GM21825 (cell line): ENCODE data around the gene CTDSPL.

Source experiments
- ATAC-seq: cut with Tn5 transposase; IDR thresholded peaks from one replicate; pipeline ENCODE4 v1.9.1; 2021; ENCODE audit warnings: mild to moderate bottlenecking, moderate library complexity; ENCODE audit not compliant: unreplicated experiment

CTDSPL gene

DNA sequence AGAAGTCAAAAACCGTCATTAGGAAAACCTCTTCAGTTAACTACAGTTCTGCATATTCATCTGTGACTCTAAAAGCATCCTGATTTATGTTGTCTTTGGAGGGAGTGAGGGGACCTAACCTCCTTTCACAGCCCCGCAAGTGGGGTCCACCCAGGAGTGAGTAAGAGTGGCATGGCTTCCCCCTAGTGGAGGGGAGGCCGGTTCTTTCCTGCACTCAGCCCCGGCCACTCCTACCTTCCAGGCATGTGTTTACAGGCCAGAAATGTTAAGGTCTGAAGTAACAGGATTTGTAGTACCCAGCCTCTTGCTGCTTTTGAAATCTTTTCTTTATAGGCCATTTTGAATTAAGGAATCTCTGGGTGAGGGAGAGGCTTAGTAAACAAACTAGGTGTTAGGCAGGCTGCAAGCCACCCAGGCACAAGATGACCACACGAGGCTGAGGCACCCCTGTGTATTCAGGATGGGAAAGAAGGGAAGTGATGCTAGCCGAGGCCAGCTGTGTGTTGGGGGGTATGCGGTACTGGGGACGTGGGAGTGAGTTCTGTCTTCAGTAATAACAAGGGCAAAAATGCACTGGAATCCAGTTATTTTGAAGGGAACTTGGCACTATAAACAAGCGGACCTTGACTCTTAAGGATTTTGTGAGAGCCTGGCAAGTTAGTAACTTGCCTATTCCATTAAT lies 50.5 kb downstream of the CTDSPL start:
- no peak for ATAC-seq

DNA sequence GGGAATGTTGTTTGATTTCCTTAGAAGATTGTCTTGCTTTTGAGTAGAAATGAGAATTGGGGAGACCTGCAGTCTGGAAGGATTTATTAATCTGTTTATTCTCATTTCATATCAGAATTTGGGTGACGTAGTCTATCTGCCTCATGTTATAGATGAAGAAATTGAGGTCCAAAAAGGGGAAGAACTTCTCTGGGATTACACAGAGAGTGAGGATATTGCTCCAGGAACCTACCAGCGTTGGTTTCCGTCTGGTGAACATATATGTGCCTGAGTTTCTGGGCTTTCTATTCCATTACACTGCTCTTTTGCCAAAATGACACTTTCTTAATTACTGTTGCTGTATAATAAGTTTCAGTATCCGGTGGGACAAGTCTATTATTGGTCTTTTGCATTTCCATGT lies 51.8 kb downstream of the CTDSPL start:
- no peak for ATAC-seq

DNA sequence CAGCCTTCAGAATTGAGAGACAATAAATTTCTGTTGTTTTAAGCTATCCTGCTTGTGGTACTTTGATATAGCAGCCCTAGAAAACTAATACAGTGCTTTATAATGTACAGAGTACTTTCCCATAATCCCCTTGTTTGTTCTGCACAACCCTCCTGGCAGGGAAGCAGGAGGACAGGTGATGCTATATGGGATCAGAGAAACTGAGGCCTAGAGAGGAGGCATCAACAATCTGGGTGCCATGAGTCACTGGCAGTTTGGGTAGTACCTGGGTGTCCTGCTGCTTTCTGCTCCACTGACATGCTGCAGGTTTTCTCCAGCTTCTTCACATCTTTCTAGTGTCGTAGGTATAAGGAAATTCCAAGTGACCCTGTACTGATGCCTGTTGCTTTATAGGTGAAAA lies 55.0 kb downstream of the CTDSPL start:
- no peak for ATAC-seq

DNA sequence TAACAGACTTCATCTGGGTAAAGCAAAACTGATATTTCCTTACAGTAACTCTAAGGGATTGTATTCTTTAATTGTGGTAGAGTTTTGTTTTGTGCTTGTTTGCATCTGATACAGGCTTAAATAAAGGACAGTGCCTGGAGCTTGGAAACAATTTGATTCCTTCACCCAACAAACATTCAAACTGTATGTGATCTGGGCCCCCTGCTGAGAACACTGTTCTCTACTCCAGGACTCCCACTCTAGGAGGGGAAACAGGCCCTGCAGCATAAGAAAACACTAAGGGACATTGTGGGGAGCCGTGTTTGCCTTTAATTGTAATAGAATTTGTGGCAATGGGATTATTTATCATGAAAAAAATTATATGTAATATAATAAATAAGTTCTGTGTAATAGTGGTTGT lies 56.9 kb downstream of the CTDSPL start:
- ATAC-seq = no peak

DNA sequence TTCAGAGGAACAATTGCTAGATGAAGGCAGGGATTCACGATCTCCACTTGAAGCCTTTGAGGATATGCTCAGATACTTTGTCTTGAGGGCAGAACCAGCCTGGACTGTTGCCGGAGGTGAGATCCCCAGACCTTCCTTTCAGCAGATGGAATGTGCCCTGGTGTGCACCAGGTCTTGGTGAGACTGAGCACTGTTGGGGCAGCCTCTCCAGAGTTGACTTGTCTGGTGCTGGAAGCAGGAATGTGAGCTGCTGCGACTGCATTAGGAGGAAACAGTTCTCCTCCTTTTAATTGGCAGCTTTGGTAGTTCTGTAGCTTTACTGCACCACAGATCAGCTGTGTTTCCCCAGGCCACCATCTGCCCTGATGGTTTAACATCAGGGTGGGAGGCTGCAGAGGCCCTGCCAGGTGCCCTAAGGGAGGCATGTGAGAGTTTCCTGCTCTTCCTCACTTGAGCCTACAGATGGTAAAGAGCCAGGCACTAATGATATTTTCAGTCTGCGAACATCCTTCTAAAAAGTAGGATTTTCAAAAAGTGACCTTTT lies 58.5 kb downstream of the CTDSPL start:
- ATAC-seq = no peak

DNA sequence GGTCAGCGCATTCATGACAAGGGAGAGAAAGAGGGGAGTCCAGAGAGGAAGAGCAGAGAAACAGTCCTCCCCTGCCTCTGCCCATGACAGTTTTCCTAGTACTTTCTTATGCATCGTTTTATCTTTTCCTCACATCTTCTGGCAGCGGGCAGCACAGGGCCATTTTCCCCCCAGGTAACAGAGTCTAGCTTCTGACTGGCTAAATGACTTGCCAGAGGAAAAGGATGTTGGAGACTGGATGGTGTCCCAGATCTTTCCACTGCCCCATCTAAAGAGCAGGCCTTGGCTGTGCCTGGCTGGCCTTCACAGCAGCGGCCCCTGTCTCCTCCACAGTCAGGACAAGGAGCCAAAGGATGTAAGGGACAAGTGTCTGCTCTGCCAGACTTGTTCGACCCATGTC lies 59.3 kb downstream of the CTDSPL start:
- no peak for ATAC-seq

DNA sequence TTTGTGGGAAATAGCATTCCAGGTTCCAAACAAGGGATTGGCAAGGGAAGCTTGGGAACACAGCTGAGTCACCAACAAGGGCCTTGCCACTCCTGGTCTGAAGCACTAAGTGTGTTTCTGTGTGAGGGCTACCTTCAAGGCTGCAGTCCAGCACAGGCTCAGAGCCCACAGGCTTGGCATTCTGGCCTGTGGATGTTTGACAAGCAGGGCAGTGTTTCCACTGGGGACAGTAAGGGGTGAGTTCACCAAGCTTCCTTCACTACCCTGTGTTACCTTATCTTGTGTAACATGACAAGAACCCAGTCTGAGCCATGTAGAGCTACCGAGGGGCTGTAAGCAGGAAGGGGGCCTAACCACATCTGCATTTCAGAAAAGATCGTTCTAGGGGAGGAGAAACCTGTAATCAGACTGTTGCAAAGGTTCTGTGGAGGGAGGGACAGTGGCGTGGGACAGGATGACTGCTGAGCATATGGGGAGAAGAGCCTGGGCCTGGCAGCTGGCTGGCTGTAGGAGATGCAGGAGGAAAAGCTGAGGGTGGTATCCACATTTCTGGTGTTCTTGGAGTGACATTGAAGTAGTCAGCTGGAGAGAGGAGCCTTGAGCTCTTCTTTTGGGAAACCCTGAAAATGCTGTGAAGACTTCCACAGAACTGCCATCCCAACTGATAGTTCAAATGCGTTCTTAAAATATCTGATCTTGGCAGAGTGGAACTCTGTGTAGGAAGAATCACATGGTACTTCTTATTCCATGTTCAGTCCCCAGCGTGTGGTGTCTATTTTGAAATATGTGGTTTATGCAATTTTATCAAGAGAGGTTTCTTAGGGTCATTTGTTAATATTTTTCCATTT lies 61.3 kb downstream of the CTDSPL start:
- ATAC-seq = no peak

DNA sequence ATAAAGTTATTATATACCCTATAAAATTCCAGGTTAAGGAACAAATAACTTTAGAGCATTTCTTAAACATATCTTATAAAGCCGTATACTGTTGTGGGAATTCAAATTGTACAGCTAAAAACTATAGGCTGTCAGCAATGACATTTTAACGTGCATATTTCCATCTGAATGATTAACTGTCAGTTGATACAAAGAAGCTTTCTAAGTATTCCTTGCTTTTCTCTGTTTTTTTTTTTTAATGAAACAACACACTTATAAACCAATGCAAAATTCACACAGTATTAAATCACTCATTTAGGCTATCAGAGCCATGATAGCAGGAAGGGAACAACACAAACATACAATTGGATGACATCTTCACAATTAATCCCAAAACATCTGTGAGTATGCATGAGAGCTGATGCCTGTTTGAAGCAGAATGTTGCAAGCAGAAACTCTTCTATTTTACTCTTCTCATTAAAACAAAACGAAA lies 61.9 kb downstream of the CTDSPL start:
- no peak for ATAC-seq

DNA sequence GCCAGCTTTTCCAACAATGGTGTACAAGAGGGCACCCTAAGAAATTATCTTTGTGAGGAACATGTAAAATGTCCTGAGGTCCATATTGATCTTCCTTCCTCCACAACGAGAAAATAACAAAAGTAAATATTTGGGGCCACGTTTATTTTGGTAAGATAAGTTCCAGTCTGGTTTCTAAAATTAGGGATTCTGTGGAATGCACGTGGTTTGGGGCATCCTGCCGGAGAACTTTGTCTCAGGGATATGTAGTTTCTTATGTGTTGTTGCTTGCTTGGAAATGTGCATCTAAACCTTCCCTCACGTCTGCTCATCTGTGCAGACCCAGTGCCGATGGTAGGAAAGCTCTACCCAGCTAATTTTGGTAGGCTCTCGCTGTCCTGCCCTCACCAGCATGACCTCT lies 62.8 kb downstream of the CTDSPL start:
- ATAC-seq = no peak

DNA sequence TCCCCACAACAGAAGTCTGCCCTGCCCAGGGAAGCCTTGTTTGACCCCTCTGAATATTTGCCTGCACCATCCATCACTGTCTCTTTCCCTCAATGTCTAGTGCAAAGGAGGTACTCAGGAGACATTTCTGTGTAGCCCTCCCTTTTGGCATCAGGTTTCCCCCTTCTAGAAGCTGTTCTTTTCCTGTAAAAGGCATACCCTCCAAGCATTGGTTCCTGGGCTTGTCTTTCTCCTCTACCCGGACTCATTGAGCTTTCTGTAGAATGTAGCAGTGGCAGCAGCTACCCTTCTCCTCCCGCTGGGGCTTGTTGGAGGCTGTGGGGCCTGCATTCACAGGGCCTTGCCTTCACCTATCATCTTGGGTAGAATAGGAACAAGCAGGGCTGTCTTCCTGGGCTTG lies 63.5 kb downstream of the CTDSPL start:
- ATAC-seq = no peak

DNA sequence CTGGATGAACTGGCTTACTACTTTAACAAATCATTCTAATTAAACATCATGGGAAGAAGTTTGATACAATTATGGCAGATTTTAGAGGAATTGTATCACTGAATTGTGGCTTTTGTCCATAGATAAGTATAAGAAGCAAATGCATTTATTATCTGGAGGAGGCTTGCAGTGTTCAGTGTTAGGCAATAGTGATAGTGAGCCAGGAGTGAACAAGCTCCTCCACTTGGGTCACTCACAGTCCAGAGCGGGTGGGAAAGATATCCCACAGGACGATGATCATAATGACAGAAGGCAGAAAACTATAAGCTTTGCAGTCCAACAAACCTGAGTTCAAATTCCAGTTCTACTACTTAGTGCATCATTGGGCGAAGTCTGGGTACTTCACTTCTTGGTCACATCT lies 64.9 kb downstream of the CTDSPL start:
- no peak for ATAC-seq

DNA sequence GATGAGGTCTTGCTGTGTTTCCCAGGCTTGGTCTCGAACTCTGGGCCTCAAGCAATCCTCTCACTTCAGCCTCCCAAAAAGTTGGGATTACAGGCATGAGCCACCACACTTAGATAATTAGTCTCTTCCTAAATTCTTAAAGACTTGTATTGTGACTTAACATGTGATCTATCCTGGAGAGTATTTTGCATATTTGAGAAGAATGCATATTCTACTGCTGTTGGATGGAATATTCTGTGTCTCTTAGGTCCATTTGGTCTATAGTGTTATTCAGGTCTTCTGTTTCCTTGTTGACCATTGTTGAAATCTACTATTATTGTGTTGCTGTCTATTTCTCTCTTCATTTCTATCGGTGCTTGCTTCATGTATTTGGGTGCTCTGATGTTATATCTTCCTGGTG lies 68.8 kb downstream of the CTDSPL start:
- no peak for ATAC-seq

DNA sequence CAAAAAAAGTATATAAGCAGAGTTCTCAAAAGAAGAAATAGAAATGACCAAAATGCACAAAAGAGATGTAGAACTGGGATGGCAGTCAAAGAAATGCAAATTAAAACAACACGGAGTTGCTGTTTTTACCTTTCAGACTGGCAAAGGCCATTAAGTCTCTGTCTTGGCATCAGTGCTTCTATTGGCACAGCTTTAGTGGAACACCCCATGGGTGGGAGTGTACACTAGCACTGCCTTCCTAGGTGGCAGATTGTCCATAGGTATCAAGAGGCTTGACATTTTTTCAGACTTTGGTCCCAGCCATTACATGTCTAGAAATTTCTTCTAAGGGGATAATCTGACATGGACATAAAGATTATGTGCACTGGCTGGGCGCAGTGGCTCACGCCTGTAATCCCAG lies 70.8 kb downstream of the CTDSPL start:
- no peak for ATAC-seq

DNA sequence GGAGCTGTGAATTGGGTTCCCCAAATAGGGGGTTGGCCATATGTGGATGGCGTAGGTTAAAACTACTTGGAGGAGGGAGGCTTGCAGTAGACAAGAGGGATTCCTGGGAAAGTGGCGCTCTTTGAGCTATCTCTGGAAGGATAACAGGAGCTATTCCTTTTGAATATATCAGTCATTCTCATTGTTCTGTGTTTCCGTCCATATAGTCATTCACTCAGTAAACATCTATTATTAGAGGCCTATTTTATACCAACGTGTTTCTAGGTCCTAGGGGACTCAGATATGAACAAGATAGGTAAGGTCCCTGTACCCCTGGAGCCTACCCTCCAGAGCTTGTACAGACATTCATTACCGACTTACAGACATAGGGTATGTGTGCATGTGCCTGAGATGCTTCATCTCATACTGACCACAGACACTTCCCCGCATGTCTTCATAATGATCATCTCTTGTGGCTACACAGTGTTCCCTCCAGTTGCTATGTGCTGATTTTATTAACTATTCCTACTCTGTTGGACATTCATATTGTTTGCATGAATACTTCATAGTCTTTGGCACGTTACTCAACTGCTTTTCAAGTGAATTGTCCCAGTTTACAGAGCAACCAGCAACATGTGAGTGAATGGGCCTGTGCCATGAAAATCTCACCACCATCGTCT lies 73.1 kb downstream of the CTDSPL start:
- no peak for ATAC-seq

DNA sequence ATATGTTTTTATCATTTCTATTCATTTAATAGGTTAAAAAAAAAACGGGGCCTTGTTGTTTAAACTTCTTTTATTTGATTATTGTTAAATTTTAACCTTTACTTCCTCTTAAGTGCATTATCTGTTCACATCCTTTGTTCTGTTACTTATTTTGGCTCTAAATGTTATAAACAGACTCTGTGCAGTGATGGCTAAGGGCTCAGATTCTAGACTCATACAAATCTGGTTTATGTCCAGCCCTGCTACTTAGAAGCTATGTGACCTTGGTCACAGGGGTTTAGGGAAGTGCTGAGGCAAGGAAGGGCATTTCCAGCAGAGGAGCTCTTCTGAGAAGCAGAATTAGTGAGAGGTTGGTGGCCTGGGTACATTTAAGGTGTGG lies 73.6 kb downstream of the CTDSPL start:
- ATAC-seq = no peak

DNA sequence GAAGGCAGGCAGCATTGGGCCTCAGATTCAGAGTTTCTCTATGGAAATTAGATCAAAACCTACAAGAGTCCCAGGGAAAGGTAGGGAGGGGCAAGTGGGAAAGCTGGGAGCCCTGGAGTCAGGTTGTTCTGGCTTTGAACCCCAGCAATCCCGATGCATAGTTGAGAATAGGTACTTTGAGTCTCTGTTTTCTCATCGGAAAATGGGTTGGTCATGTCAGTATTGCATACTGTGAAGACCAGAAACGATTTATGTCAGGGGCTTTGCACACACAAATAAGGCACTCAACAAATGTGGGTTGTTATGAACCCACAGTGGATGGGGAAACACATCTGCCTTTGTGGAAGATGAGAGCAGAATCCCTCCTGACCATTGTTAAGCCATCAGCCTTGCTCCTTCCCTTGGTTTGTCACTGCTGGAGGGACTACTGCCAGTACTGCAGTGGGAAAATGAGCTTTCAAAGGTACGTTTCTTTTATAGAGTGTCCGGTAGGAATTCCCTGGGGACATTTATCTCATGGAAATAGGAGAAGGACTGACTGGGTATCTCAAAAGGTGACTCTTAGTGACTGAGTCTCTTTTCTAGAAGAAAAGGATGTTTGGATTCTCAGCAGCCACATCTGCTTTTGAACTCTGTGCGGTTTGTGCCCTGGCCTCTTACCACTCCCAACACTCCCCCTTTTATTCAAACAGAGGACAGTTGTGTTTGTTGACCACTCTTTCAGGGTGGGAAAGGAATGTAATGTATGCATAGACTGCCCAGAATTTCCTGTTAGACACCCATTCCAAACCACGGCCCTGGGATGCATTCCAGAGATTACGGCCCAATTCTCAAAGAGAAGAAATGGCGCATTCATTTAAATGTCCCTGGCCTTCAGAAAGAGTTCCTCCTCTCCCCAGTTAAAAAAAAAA lies 74.3 kb downstream of the CTDSPL start:
- no peak for ATAC-seq

DNA sequence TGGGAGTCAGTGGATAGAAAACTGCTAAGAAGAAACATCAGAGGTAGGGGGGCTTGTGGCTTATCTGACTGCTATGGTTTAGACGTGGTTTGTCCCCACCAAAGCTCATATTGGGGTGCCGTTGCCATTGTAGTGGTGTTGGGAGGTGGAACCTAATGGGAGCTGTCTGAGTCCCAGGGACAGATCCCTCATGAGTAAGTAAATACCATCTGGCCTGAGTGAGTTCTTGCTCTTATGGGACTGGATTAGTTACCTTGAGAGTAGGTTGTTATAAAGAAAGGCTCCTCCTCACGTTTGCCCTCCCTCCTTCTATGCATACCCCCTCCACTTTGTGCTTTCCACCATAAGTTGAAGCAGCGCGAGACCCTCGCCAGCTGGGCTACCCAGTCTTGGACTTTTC lies 75.5 kb downstream of the CTDSPL start:
- no peak for ATAC-seq

DNA sequence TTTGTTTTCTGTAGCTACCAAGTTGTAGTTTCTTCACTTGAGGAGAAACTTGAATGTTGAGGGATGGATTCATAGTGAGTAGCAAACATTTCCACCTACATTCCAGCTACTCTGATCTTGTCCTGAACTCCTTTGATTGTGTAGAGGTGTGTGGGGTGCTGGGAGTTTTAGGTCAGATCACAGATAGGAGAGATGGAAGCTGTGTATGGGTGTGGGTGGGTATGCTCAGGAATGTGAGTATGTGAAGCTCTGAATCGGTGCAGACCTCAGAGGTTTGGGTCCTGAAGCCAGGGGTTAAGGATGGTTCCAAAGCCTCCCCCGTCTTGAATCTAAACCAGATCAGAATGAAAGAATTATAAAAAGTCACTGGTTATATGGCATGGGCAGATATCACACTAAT lies 76.3 kb downstream of the CTDSPL start:
- no peak for ATAC-seq

DNA sequence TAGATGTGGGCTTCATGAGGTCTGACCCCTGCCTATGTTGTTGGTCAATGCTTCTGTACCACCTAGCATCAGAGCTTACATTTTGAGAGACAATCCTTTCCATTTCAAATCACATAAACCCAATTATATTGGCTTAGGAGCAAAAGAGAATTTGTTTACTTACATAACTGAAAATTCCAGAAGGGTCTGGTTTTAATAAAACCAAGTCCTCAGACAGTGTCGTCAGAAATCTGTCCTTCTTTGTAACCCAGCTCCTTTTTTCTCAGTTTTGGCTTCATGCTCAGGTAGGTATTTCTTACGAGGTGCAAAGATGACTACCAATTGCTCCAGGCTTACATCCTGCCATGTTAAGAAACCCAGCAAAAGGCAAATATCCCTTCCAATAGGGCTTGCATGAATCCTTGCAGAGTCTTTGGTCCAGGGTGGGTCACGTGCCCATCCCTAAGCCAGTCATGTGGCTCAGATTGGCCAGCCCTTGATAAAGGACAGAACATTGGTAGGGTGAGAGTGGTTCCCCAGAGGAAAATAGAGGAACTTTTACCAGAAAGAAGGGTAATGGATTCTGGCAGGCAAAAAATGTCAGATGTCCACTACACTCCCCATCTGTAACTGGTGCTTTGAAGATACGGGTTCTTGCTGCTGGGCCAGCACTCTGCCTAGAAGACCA lies 78.7 kb downstream of the CTDSPL start:
- no peak for ATAC-seq
